ENCODE data around the gene SLC35D1.

- TF ChIP-seq ZNF274 (IDR thresholded peaks at IDR 0.05; ENCODE audit: low read depth, low read length) (no peak), SUZ12 (IDR thresholded peaks at IDR 0.05; ENCODE audit: extremely low read depth, insufficient read depth, insufficient read length) (no peak)
These were observed 34.3 kb downstream of the SLC35D1 start for GRCh38 chr1:67019600-67020136.
